ENCODE results near the gene SYCE1.

The SYCE1 gene

DNA sequence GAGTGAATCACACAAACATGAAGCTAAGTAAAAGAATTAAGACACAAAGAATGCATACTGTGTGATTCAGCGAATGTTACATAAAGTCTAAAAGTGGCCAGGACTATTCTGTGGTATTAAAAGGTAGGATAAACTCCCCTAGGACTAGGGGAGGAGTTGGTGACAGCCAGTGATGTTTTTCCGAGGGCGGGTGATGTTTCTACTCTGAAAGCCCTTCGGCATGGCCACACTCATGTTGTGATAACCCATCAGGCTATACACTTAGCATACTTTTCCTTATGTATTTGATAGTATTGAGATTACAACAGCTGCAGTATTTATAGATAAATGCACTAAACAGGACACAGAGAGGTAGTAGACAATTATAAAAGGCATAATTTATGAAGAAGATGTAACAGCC, 54.0 kb downstream of the SYCE1 start:
- no peak for DNase-seq

- no peak for DNase-seq
Measured at GRCh38 chr10:133509700-133510099, 55.7 kb downstream of the SYCE1 start.

All from NK-92 treated with Interleukin-12 subunit alpha and Interleukin-12 subunit beta, amount 100 ng/mL, for 24 hours (cell line).